ENCODE data around the gene ASB8. TPM values are rescaled to one million over a fixed set of nuclear protein-coding genes. Genes with fewer than 3 reads are reported as not detected.
"Not testable (repeated sequence)": the region's sequence is repeated elsewhere in the genome, so short reads cannot be mapped to it uniquely, and the experiment has no call there.

Gene ASB8
- total RNA-seq, 1 donor from 2014 or later, result 21.7 TPM

- Mint-ChIP-seq H3K4me1 (peaks cover 27% of the 10 kb centered on the region), H3K27me3 (ENCODE audit: low read depth) (no peaks in the 10 kb centered on the region), H3K4me3 (no peak overlapping the region), H3K36me3 (ENCODE audit: low read depth) (peaks cover 26% of the 10 kb centered on the region), H3K9me3 (no peaks in the 10 kb centered on the region), H3K27ac (ENCODE audit: unreplicated experiment) (no peak overlapping the region)
- no peak for DNase-seq (ENCODE audit: low read depth, low spot score)
- no peak for TF ChIP-seq CTCF (conservative IDR thresholded peaks at IDR 0.05)
Measured at GRCh38 chr12:48125985-48126384, 31.3 kb downstream of the ASB8 start.

- H3K4me1 Mint-ChIP-seq, result peaks cover 31% of the 10 kb centered on the region
- not testable (repeated sequence) for H3K4me3 Mint-ChIP-seq; H3K27me3 Mint-ChIP-seq (ENCODE audit: low read depth); H3K9me3 Mint-ChIP-seq; H3K27ac Mint-ChIP-seq (ENCODE audit: unreplicated experiment); DNase-seq (ENCODE audit: low read depth, low spot score)
- peaks cover 25% of the 10 kb centered on the region for H3K36me3 Mint-ChIP-seq (ENCODE audit: low read depth)
Measured at GRCh38 chr12:48125542-48125941, 31.8 kb downstream of the ASB8 start.

- no peaks in the 10 kb centered on the region for H3K9me3 Mint-ChIP-seq
- no peak overlapping the region for H3K27ac Mint-ChIP-seq (ENCODE audit: unreplicated experiment)
- H3K4me1 Mint-ChIP-seq, result peaks cover 52% of the 10 kb centered on the region
- H3K36me3 Mint-ChIP-seq (ENCODE audit: low read depth), result peaks cover 18% of the 10 kb centered on the region
- TF ChIP-seq CTCF (conservative IDR thresholded peaks at IDR 0.05), result no peak
- H3K4me3 Mint-ChIP-seq, result no peak overlapping the region
- no peaks in the 10 kb centered on the region for H3K27me3 Mint-ChIP-seq (ENCODE audit: low read depth)
- DNase-seq (ENCODE audit: low read depth, low spot score), result no peak
Measured at GRCh38 chr12:48123169-48123568, 34.1 kb downstream of the ASB8 start.

- no peaks in the 10 kb centered on the region for H3K27me3 Mint-ChIP-seq (ENCODE audit: low read depth)
- no peaks in the 10 kb centered on the region for H3K9me3 Mint-ChIP-seq
- H3K4me3 Mint-ChIP-seq, result peak overlapping the region; percentile 61
- H3K36me3 Mint-ChIP-seq (ENCODE audit: low read depth), result peaks cover 13% of the 10 kb centered on the region
- H3K4me1 Mint-ChIP-seq, result peaks cover 53% of the 10 kb centered on the region
- DNase-seq (ENCODE audit: low read depth, low spot score), result no peak
- no peak for TF ChIP-seq CTCF (conservative IDR thresholded peaks at IDR 0.05)
- H3K27ac Mint-ChIP-seq (ENCODE audit: unreplicated experiment), result no peak overlapping the region
Measured at GRCh38 chr12:48122065-48122834, 35.1 kb downstream of the ASB8 start.

GRCh38 chr12:48121522-48121921 lies 35.8 kb downstream of the ASB8 start:
- H3K4me1 Mint-ChIP-seq, result peaks cover 53% of the 10 kb centered on the region
- H3K4me3 Mint-ChIP-seq, result peak overlapping the region; percentile 61
- peaks cover 4% of the 10 kb centered on the region for H3K27me3 Mint-ChIP-seq (ENCODE audit: low read depth)
- TF ChIP-seq CTCF (conservative IDR thresholded peaks at IDR 0.05), result no peak
- no peaks in the 10 kb centered on the region for H3K9me3 Mint-ChIP-seq
- no peak for DNase-seq (ENCODE audit: low read depth, low spot score)
- peaks cover 11% of the 10 kb centered on the region for H3K36me3 Mint-ChIP-seq (ENCODE audit: low read depth)
- no peak overlapping the region for H3K27ac Mint-ChIP-seq (ENCODE audit: unreplicated experiment)

GRCh38 chr12:48119834-48120195 lies 37.5 kb downstream of the ASB8 start:
- DNase-seq (ENCODE audit: low read depth, low spot score), result no peak
- TF ChIP-seq CTCF (conservative IDR thresholded peaks at IDR 0.05), result no peak
- H3K36me3 Mint-ChIP-seq (ENCODE audit: low read depth), result peaks cover 6% of the 10 kb centered on the region
- peaks cover 53% of the 10 kb centered on the region for H3K4me1 Mint-ChIP-seq
- H3K4me3 Mint-ChIP-seq, result peak overlapping the region; percentile 99
- H3K9me3 Mint-ChIP-seq, result no peaks in the 10 kb centered on the region
- H3K27me3 Mint-ChIP-seq (ENCODE audit: low read depth), result peaks cover 7% of the 10 kb centered on the region
- no peak overlapping the region for H3K27ac Mint-ChIP-seq (ENCODE audit: unreplicated experiment)
